Stimulated activated CD4-positive, alpha-beta T cell treated with anti-CD3 and anti-CD28 coated beads, Interleukin-15, amount 100 ng/mL, for 1 hour (primary cell): ENCODE measurements around the gene RBM33.

Source experiments
- DNase-seq, 2 donors: peaks; one replicate each; pipeline ENCODE4 v3.0.0-alpha.2; 2020; ENCODE audit warnings: low read depth in 1 of 2, low spot score in 1 of 2

The RBM33 gene

GRCh38 chr7:155722936-155723335 lies 78.5 kb downstream of the RBM33 start:
- DNase-seq = no peak

DNA sequence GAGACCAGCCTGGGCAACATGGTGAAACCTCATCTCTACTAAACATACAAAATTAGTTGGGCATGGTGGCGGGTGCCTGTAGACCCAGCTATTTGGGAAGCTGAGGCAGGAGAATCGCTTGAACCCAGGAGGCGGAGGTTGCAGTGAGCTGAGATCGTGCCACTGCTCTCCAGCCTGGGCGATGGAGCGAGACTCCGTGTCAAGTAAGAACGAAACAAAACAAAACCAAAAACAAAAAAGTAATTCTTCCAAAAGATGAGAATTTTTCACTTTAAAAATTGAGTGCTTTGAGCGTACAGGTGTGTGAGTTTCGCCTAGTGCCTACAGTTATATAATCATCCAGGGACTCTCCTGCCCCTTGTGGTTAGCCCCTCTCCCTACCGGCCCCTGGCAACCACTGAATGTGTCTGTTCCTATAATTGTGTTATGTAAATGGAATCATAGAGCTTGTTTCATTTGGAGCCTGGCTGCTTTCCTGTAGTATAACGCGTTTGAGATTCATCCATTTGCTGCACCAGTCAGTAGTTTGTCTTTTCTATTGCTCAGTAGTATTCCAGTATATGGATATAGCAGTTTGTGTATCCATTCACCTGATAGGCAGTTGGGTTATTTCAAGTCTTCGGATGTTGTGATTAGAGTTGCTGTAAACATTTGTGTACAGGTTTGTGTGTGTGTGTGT lies 80.0 kb downstream of the RBM33 start:
- no peak for DNase-seq

GRCh38 chr7:155725006-155725355 lies 80.5 kb downstream of the RBM33 start:
- no peak for DNase-seq

GRCh38 chr7:155727616-155728015 lies 83.2 kb downstream of the RBM33 start:
- DNase-seq = no peak

- DNase-seq = no peak
Observed at GRCh38 chr7:155728116-155728515, 83.7 kb downstream of the RBM33 start.

DNA sequence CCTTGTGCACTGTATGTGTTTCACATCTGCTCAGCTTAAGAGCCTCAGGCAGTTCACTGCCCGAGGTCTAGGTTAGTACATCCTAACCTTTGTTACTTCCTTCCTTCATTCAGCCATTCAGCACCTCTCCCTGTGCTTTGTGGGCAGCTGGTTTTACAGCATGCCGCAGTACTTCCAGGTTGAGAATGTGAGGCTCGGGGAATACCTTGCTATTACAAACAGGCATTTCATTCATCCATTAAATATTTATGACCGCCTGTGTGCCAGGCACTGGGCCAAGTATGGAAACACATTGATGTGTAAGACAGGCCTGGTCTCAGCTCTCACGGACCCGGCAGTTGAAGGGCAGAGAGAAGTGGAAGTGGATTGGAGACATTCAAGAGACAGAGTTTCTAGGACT lies 85.4 kb downstream of the RBM33 start:
- DNase-seq = no peak

DNA sequence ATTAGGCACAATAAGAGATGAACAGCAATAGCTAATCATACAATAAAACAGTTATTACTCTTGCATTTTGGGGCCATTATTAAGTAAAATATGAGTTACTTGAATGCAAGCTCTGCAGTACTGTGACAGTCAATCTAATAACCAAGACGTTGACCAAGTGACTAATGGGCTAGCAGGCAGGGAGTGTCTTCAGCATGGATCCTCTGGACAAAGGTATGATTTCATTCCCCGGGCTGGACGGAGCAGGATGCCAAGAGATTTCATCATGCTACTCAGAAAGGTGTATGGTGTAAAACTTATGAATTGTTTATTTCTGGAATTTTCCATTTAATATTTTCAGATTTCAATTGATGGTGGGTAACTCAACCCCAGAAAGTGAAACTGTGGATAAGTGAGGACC lies 86.9 kb downstream of the RBM33 start:
- DNase-seq = no peak

DNA sequence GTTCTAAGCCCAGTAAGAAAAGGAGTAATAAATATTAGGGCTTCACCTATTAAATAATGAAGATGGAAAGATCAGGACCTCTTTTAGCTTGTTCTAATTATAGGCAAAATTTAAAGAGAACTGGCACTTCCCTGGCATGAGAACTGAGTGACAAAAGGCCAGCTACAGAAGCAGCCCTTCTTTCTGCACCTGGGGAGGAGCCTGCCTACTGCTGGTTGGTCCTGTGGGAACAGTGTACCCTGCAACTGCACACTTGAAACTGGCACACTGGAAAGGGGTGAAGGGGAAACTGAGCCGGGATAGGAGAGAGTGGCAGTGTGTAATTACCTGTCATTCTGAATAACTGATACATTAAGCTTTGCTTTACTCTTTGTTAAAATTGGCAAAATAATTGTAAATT lies 87.4 kb downstream of the RBM33 start:
- DNase-seq = no peak

- no peak for DNase-seq
Observed at GRCh38 chr7:155732286-155732685, 87.8 kb downstream of the RBM33 start.

DNA sequence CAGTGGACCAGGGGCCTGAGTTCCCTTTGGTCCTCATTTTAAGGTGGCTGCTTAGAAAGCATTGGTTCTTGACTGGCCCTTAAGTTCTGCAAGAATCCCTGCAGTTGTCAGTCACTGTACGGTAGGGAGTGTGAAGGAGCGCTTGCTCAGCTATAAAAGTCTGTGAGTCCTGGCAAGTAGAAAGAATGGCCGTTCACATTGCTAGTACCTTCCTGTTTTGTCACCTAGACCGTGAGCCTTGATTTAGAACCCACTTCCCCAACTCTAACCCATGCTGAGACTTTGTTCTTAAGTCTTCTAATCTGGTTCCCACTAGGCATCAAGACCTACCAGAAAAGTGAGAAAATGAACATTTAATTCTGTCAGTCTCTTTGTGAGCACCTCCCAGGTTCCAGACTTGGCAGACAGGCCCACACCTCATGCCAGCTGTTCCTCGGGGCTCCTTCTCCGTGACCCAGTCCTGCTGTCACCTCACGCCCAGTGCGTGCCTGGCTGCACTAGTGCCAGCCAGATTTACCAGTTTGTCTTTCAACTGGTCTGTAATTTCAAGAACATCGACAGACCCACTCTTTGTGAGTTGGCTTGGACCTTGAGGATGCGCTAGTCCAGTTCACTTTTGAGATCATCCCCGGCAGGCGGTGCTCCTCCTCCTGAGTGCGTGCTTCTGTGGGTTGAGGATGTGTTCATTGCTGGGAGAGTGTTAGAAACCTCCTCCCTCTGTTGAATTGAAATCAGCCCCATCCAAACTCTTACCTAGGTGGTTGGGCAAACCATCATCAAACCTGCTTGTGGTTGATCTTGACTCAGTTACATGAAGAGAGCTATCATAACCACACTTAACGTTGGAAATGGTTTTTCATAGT lies 89.4 kb downstream of the RBM33 start:
- DNase-seq = no peak

DNA sequence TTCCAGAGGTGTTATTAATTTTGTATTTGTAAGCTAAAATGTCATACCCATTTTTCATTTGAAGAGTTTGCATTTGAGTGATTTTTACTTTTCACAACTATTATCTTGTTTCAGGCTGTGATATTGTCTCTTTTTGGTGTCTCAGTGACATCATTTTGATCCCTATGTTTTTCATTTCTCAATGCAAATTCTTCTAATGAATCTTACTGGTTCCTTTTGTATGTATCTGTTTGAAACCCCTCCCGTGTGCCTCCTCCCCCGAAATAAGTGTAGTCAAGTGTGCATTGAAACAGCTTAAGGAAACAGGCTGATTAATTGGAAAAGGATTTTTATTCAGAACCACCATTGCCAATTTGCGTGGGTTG lies 90.0 kb downstream of the RBM33 start:
- DNase-seq = no peak

DNA sequence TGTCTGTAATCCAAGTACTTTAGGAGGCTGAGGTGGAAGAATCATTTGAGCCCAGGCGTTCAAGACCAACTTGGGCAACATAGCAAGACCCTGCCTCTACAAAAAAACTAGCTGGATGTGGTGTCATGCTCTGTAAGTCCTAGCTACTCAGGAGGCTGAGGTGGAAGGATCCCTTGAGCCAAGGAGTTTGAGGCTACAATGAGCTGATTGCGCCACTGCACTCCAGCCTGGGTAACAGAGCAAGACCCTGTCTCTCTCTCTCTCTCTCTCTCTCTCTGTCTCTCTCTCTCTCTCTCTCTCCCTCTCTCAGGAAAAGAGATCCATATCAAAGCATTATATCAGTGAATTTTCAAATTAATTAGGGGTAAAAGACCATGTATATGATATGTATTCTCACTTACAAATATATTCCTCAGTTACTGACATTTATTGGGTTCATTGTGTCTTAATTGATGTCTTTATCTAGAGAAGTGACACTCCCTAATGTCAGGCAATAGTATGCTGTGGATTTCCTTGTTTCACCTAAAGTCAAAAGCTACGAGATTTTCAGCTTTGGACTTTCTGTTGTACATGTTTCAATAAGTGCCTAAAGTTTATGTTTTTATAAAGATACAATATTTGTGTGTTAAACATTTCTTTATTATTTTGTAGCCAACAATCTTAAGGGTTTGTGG lies 91.1 kb downstream of the RBM33 start:
- DNase-seq = no peak

- no peak for DNase-seq
Observed at GRCh38 chr7:155737590-155737989, 93.1 kb downstream of the RBM33 start.

GRCh38 chr7:155738104-155738503 lies 93.6 kb downstream of the RBM33 start:
- no peak for DNase-seq

DNA sequence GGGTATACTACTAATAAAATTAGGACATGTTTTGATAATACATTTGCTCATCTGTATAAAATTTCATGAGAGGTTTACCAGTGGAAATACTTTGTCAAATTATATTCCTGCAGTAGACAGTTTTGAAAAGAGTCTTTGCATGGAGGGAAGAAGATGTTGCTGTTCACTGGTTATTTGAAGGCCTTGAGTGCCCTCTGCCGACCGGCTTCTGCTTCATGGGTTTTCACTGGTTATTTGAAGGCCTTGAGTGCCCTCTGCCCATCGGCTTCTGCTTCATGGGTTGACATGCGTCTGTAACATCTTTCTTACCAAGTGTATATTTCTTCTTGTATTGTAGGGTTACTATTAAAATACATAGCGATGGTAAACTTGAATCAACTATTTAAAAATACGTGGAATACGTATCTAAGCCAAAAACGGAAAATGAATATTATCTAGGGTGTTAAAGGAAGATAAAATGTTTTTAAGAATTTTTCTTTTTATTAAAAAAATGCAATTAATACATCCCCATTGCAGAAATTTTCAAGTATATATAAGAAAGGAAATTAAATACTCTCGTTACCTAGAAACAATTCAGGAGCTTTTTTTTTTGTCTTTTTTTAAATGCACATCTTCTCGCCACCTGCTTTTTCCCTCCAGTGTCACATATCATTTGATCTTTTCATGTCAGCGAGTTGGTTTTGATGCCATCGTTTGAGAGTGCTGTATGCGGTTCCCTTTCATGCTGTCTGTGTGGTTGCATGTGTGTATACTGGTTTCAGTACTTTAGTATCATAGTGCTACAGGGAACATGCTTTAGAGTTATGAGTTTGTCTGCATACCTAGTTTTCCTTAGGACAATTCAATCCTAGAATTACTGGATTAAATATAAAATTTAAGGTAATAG lies 94.4 kb downstream of the RBM33 start:
- DNase-seq = peak in 1 of 2 donors; percentile 49

DNA sequence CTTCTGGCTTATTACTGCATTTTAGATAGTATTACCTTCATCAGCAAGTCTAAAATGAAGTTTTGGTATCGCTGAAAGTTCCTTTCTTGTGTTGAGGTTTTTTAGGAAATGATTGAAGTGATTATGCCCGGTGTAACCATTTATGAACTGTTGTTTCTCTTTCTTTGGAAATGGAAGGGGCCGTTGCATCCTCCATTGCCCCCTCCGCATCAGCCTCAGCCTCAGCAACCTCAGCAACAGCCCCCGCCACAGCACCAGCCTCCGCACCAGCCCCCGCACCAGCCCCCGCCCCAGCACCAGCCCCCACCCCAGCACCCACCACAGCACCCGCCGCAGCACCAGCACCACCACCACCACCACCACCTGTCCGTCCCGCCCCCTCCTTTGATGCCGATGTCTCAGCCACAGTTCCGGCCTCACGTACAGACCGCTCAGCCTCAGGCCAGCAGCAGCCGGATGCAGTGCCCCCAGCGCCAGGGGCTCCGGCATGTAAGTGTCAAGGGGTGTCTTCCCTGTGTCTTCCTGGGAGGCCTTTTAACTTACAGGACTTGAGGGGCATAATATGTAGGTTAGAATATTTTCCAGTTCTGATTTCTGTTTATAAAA lies 95.2 kb downstream of the RBM33 start:
- no peak for DNase-seq

DNA sequence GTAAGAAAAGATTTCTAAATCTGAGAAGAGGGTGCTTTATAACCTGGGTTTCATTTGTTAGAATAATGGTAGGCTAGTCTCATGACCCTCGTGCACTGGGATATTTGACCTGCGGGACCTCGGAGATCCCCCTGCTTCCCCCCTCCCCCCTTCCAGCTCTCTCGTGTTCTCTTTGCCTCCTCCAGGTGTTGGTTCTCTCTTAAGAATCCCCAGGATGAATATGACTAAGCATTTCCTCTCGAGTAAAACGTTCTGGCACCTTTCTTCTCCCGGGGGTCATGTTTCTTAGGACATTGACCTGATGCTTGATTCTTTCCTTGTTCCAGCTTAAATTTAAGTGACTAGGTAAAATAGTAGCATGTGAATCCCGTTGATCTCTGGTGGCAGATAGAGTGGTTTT lies 96.6 kb downstream of the RBM33 start:
- DNase-seq = no peak

DNA sequence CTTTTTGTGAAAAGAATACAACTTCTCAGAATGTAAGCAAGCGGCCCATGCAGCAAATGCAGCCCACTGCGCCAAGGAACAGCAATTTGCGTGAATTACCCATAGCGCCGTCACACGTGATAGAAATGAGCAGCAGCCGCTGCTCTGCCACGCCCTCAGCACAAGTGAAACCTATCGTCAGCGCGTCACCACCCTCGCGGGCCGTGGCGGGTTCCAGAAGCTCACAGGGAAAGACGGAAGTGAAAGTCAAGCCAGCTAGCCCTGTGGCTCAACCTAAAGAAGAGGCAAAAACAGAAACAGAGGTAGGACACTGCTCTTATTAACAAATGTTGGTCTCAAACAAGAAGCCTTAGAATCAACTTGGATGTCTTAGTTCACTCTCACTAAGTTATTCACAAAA lies 97.3 kb downstream of the RBM33 start:
- no peak for DNase-seq

GRCh38 chr7:155743177-155743576 lies 98.7 kb downstream of the RBM33 start:
- DNase-seq = no peak

DNA sequence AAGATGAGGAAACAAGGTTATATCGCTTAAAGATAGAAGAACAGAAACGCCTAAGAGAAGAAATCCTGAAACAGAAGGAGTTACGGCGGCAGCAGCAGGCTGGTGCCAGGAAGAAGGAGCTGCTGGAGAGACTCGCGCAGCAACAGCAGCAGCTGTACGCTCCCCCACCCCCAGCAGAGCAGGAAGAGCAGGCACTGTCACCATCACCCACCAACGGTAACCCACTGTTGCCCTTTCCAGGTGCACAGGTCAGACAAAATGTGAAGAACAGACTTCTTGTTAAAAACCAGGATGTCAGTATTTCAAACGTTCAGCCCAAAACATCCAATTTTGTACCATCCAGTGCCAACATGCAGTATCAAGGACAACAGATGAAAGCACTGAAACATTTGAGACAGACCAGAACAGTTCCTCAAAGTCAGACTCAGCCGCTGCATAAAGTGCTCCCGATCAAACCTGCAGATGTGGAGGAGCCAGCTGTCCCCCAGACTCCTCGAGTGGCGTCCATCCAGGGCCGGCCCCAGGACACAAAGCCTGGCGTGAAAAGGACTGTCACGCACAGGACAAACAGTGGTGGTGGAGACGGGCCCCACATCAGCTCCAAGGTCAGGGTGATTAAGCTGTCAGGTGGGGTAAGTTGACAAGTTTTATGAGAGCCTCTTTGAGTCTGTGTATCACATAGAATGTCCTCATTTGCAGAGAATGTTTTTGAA lies 100.7 kb downstream of the RBM33 start:
- DNase-seq = no peak
